T-helper 2 cell treated with Interferon-gamma antibody and Interleukin-4, amounts not matched to agents 5 μg/mL and 100 μg/mL, for 36 hours (primary cell): Measurements from ENCODE around the gene KLRF2.
A peak's percentile ranks its signal among the peaks of the same experiment; 100 is the strongest.
"Not testable (repeated sequence)": the region's sequence is repeated elsewhere in the genome, so short reads cannot be mapped to it uniquely, and the experiment has no call there.

Source experiments
- DNase-seq: peaks from one replicate; pipeline ENCODE4 v3.0.0; 2021; ENCODE audit warnings: low spot score
- H3K27ac Mint-ChIP-seq: one replicate; pipeline ENCODE4 v1.8.0; 2021; ENCODE audit warnings: mild to moderate bottlenecking, mixed read lengths
- H3K27me3 Mint-ChIP-seq: one replicate; pipeline ENCODE4 v1.8.0; 2021; ENCODE audit warnings: low read depth, mixed read lengths
- H3K36me3 Mint-ChIP-seq: one replicate; pipeline ENCODE4 v1.8.0; 2021; ENCODE audit warnings: low read depth, mixed read lengths
- H3K4me1 Mint-ChIP-seq: one replicate; pipeline ENCODE4 v1.8.0; 2021; ENCODE audit warnings: low read depth, mixed read lengths
- H3K4me3 Mint-ChIP-seq: one replicate; pipeline ENCODE4 v1.8.0; 2022; ENCODE audit warnings: mild to moderate bottlenecking, moderate library complexity, mixed read lengths
- H3K9me3 Mint-ChIP-seq: one replicate; pipeline ENCODE4 v1.8.0; 2021; ENCODE audit warnings: mixed read lengths

KLRF2 gene

GRCh38 chr12:9869307-9870161, 11.8 kb upstream of the KLRF2 start, which contains the start of gene CLEC2B:
Gene CLEC2B (minus strand): TSS chr12:9869354.
- DNase-seq, result peak; percentile 27
- H3K4me3 Mint-ChIP-seq, result peak within 1 kb of the TSS; percentile 94
- H3K4me1 Mint-ChIP-seq, result peaks cover 36% of the 10 kb centered on the region
- H3K27me3 Mint-ChIP-seq, result no peaks in the 10 kb centered on the region
- H3K9me3 Mint-ChIP-seq, result no peaks in the 10 kb centered on the region
- H3K36me3 Mint-ChIP-seq, result peaks cover 6% of the 10 kb centered on the region
- peak within 1 kb of the TSS; percentile 95 for H3K27ac Mint-ChIP-seq

DNA sequence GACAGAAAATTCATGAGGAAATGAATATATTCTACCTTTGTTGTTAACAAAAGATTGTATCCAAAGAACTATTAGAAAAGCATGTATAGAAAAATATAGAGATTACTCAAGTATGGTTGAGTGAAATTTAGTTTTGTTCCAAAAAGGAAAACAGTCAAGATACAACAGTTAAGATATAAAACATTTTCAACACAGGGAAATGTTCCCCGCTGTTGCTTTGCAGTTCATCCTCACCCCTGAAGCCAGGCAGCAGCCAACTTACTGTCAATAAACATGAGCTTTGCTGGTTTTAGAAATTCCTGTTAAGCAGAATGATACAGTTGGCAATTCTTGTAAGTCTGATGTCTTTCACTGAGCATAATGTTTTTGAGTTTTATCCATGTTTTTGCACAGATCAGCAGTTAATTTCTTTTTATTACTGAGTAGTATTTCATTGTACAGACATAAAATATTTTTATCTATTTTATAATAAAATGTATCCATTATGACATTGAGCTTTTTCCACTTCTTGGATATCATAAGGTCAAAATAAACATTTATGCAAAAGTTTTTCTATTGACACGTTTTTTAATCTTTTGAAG, 10.9 kb upstream of the KLRF2 start:
- no peak for DNase-seq
- no peaks in the 10 kb centered on the region for H3K9me3 Mint-ChIP-seq
- peaks cover 30% of the 10 kb centered on the region for H3K4me1 Mint-ChIP-seq
- peaks cover 6% of the 10 kb centered on the region for H3K36me3 Mint-ChIP-seq
- peak overlapping the region; percentile 94 for H3K4me3 Mint-ChIP-seq
- peak overlapping the region; percentile 95 for H3K27ac Mint-ChIP-seq
- H3K27me3 Mint-ChIP-seq, result no peaks in the 10 kb centered on the region

GRCh38 chr12:9872162-9872561, 9.1 kb upstream of the KLRF2 start:
- H3K27ac Mint-ChIP-seq, result no peak overlapping the region

DNA sequence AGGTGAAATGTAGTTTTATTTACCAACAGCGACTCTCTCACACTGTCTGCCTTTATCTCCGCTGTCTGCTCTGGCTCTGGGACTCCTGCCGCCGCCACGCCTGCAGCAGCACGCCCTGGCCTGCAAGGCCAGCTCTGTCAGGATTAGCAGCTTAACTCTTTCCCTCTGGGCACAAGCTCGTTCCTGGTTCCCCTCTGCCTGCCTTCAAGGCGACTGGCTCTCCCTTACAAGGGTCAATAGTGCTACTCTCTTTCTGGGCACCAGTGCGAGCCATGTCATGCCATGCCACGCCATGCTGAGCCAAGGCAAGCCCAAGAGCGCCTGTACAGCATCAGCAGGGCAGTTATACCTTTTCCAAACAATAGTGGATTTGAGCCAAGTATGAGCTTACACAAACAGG, 8.5 kb upstream of the KLRF2 start:
- Mint-ChIP-seq H3K4me3 (no peak overlapping the region), H3K9me3 (no peaks in the 10 kb centered on the region), H3K4me1 (peaks cover 15% of the 10 kb centered on the region), H3K27ac (no peak overlapping the region), H3K36me3 (peaks cover 2% of the 10 kb centered on the region), H3K27me3 (no peaks in the 10 kb centered on the region)
- no peak for DNase-seq

More at GRCh38 chr12:9872162-9872561, 9.1 kb upstream of the KLRF2 start:
- peaks cover 16% of the 10 kb centered on the region for H3K4me1 Mint-ChIP-seq
- no peak overlapping the region for H3K4me3 Mint-ChIP-seq
- no peaks in the 10 kb centered on the region for H3K27me3 Mint-ChIP-seq
- DNase-seq, result no peak
- H3K9me3 Mint-ChIP-seq, result no peaks in the 10 kb centered on the region
- H3K36me3 Mint-ChIP-seq, result peaks cover 3% of the 10 kb centered on the region

DNA sequence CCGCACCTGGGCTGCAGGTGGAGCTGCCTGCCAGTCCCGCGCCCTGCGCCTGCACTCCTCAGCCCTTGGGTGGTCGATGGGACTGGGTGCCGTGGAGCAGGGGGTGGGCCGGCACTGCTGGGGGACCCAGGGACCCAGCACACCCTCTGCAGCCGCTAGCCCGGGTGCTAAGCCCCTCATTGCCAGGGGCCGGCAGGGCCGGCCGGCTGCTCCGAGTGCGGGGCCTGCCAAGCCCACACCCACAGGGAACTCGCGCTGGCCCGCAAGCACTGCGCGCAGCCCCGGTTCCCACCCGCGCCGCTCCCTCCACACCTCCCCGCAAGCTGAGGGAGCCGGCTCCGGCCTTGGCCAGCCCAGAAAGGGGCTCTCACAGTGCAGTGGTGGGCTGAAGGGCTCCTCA, 5.2 kb upstream of the KLRF2 start:
- H3K27me3 Mint-ChIP-seq, H3K9me3 Mint-ChIP-seq, H3K27ac Mint-ChIP-seq, DNase-seq, H3K4me3 Mint-ChIP-seq, H3K36me3 Mint-ChIP-seq: not testable (repeated sequence)
- peaks cover 15% of the 10 kb centered on the region for H3K4me1 Mint-ChIP-seq

- H3K9me3 Mint-ChIP-seq, result no peaks in the 10 kb centered on the region
- H3K4me3 Mint-ChIP-seq, result no peak overlapping the region
- no peak overlapping the region for H3K27ac Mint-ChIP-seq
- H3K4me1 Mint-ChIP-seq, result peaks cover 16% of the 10 kb centered on the region
- no peaks in the 10 kb centered on the region for H3K27me3 Mint-ChIP-seq
- no peaks in the 10 kb centered on the region for H3K36me3 Mint-ChIP-seq
- no peak for DNase-seq
These were observed 684 bp upstream of the KLRF2 start for GRCh38 chr12:9880532-9881078.

DNA sequence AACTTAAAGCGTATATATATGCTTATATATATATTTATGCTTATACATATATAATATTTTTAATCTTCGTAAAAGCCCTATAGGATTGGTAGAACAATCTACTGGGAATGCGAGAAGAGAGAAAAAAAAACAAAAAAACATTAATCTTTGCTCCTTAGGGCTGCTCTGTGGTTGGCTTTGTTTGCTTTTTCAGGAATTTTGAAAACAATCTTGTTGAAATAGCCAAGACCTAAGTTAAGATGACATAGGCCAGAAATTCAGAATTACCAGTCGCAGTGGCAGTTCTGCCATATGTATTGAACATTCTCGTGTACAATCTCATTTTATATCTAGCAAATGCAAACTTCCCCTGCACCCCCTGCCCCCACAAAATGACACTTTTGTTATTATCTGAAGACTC, 699 bp downstream of the KLRF2 start:
- no peak for DNase-seq
- H3K4me1 Mint-ChIP-seq, result peaks cover 16% of the 10 kb centered on the region
- no peaks in the 10 kb centered on the region for H3K9me3 Mint-ChIP-seq
- no peak overlapping the region for H3K27ac Mint-ChIP-seq
- no peak overlapping the region for H3K4me3 Mint-ChIP-seq
- H3K36me3 Mint-ChIP-seq, result no peaks in the 10 kb centered on the region
- peaks cover 4% of the 10 kb centered on the region for H3K27me3 Mint-ChIP-seq

DNA sequence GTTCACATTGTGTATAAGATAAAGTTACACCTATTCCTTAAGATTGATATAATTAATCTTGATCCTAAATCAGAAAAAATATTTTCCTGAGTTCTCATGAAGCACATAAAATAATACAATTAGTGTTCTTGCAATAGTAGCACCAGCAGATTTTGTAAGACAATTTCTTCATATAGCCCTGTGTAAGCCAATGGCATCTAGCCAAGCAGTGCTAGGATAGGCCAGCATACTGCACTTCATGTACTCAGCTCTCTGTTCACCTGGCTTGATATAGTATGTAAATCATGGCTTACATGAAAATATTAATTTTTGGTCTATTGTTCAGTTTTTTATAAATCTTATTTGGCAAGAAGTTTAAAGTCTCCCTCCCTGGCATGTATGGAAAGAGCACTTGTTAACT, 1.9 kb downstream of the KLRF2 start:
- DNase-seq, result no peak
- no peak overlapping the region for H3K4me3 Mint-ChIP-seq
- peaks cover 17% of the 10 kb centered on the region for H3K4me1 Mint-ChIP-seq
- no peak overlapping the region for H3K27ac Mint-ChIP-seq
- peaks cover 4% of the 10 kb centered on the region for H3K27me3 Mint-ChIP-seq
- no peaks in the 10 kb centered on the region for H3K36me3 Mint-ChIP-seq
- H3K9me3 Mint-ChIP-seq, result no peaks in the 10 kb centered on the region

DNA sequence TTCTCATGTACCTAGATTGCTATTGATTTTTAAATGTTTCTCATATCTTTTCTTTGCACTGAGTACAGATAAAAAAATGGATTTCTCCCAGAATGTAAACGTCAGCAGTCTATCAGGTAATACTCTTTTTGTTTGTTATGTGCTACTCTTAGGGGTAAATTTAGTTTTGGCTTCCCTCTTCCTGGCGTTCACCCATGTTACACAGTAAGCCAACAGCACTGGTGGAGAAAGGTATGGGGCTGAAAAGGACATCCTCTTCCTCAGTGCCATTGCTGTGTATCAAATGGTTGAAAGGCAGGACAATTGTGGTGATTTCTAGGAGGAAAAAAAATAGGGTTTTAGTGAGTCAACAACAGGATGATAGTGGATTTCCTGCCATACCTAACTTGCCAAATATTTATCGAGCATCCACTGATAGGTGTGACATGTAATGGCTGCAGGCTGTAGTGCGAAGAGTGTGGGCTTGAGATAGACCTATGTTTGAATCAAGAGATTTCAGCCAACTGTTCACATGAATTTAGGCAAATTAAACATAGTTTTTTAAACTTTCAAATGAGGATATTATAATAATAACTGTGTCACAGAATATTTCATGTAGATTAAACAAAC, 7.5 kb downstream of the KLRF2 start:
- Mint-ChIP-seq H3K27me3 (peaks cover 7% of the 10 kb centered on the region), H3K27ac (no peak overlapping the region), H3K4me1 (peaks cover 5% of the 10 kb centered on the region), H3K4me3 (no peak overlapping the region), H3K36me3 (no peaks in the 10 kb centered on the region), H3K9me3 (no peaks in the 10 kb centered on the region)
- no peak for DNase-seq

GRCh38 chr12:9895215-9895971, 14.1 kb downstream of the KLRF2 start:
- no peak overlapping the region for H3K27ac Mint-ChIP-seq
- DNase-seq, result no peak
- H3K9me3 Mint-ChIP-seq, result no peaks in the 10 kb centered on the region
- peaks cover 15% of the 10 kb centered on the region for H3K27me3 Mint-ChIP-seq
- H3K4me3 Mint-ChIP-seq, result no peak overlapping the region
- peaks cover 6% of the 10 kb centered on the region for H3K4me1 Mint-ChIP-seq
- H3K36me3 Mint-ChIP-seq, result no peaks in the 10 kb centered on the region

GRCh38 chr12:9897535-9897934, 16.2 kb downstream of the KLRF2 start:
- Mint-ChIP-seq H3K27me3 (peaks cover 11% of the 10 kb centered on the region), H3K9me3 (peaks cover 12% of the 10 kb centered on the region), H3K27ac (no peak overlapping the region), H3K4me3 (no peak overlapping the region), H3K36me3 (peaks cover 4% of the 10 kb centered on the region), H3K4me1 (peaks cover 6% of the 10 kb centered on the region)
- no peak for DNase-seq

DNA sequence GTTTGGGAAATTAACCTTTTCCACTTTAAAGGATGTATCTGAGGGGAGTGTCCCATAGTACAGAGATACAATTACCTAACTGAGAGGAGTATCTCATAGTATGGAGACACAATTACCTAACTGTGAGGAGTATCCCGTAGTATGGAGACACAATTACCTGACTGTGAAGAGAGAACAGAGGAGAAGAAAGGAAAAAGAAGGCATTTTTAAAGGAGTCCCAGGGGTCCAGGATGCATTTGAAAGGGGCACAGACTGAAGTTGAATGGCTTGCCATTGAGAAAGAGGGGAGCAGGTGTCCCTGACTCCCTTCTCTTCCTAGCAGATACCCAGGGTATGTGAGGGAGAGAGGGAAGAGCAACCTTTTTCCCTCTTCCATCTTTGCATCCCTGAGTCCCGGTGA, 17.9 kb downstream of the KLRF2 start:
- Mint-ChIP-seq H3K4me1 (peaks cover 3% of the 10 kb centered on the region), H3K4me3 (no peak overlapping the region), H3K36me3 (peaks cover 6% of the 10 kb centered on the region), H3K27me3 (peaks cover 7% of the 10 kb centered on the region), H3K9me3 (peaks cover 29% of the 10 kb centered on the region), H3K27ac (no peak overlapping the region)
- DNase-seq, result no peak

DNA sequence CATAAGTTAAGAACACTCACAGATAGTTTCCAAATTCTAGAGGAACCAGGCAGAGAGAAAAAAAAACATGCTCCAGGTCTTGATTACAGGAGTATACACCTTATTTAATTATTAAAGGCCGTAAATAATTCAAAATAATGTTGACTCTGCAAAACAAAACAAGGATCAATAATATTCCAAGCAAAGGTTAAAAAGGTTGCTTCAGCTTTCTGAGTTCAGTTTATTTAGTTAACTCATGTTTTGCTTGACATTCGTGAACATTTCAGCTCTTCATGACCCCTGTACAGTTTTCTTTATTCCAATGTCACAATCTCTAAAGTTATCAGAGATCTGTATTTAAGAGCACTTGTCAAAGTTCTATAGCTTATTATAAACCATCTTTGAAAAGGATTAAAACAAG, 19.6 kb downstream of the KLRF2 start:
- peaks cover 14% of the 10 kb centered on the region for H3K36me3 Mint-ChIP-seq
- no peak overlapping the region for H3K27ac Mint-ChIP-seq
- peaks cover 2% of the 10 kb centered on the region for H3K27me3 Mint-ChIP-seq
- H3K4me1 Mint-ChIP-seq, result peaks cover 3% of the 10 kb centered on the region
- peaks cover 42% of the 10 kb centered on the region for H3K9me3 Mint-ChIP-seq
- H3K4me3 Mint-ChIP-seq, result no peak overlapping the region
- no peak for DNase-seq
